ENCODE results near the gene CDKL5. TPM values are rescaled to one million over a fixed set of nuclear protein-coding genes. Genes with fewer than 3 reads are reported as not detected.

The CDKL5 gene
- total RNA-seq, 2 donors from 2014 or later: 9.2 to 9.8 TPM

- no peak for TF ChIP-seq CTCF (IDR thresholded peaks at IDR 0.05)
- H3K27ac ChIP-seq: no peak overlapping the region
- no peaks in the 10 kb centered on the region for H3K4me1 ChIP-seq
- no peaks in the 10 kb centered on the region for H3K27me3 ChIP-seq
- H3K9me3 ChIP-seq: no peaks in the 10 kb centered on the region
- no peaks in the 10 kb centered on the region for H3K36me3 ChIP-seq
- H3K4me3 ChIP-seq: no peak overlapping the region
- DNase-seq (ENCODE audit: low spot score): no peak
Measured at GRCh38 chrX:18664947-18665346, 239.5 kb downstream of the CDKL5 start.

- Histone ChIP-seq H3K27me3 (no peaks in the 10 kb centered on the region), H3K9me3 (no peaks in the 10 kb centered on the region), H3K27ac (no peak overlapping the region), H3K4me1 (no peaks in the 10 kb centered on the region), H3K36me3 (no peaks in the 10 kb centered on the region), H3K4me3 (no peak overlapping the region)
- TF ChIP-seq CTCF (IDR thresholded peaks at IDR 0.05): no peak
- DNase-seq (ENCODE audit: low spot score): no peak
Measured at GRCh38 chrX:18666614-18667013, 241.2 kb downstream of the CDKL5 start.

GRCh38 chrX:18668071-18668835, 242.8 kb downstream of the CDKL5 start:
- no peak for TF ChIP-seq CTCF (IDR thresholded peaks at IDR 0.05)
- no peaks in the 10 kb centered on the region for H3K4me1 ChIP-seq
- no peaks in the 10 kb centered on the region for H3K27me3 ChIP-seq
- H3K27ac ChIP-seq: no peak overlapping the region
- H3K36me3 ChIP-seq: no peaks in the 10 kb centered on the region
- H3K4me3 ChIP-seq: no peak overlapping the region
- no peak for DNase-seq (ENCODE audit: low spot score)
- H3K9me3 ChIP-seq: no peaks in the 10 kb centered on the region

- no peaks in the 10 kb centered on the region for H3K36me3 ChIP-seq
- H3K4me1 ChIP-seq: no peaks in the 10 kb centered on the region
- no peak for DNase-seq (ENCODE audit: low spot score)
- H3K4me3 ChIP-seq: no peak within 1 kb of the TSS
- no peak for TF ChIP-seq CTCF (IDR thresholded peaks at IDR 0.05)
- no peaks in the 10 kb centered on the region for H3K9me3 ChIP-seq
- H3K27me3 ChIP-seq: no peaks in the 10 kb centered on the region
- H3K27ac ChIP-seq: no peak within 1 kb of the TSS
Measured at GRCh38 chrX:18672008-18672407, 246.6 kb downstream of the CDKL5 start, which contains the start of gene RS1. Gene RS1 (minus strand): TSS chrX:18672108. CDS start chrX:18672068, 40 bp downstream.

- Histone ChIP-seq H3K4me3 (peak overlapping the region; percentile 54 to 63), H3K27me3 (no peaks in the 10 kb centered on the region), H3K27ac (peak overlapping the region; percentile 86 to 89), H3K4me1 (no peaks in the 10 kb centered on the region), H3K36me3 (no peaks in the 10 kb centered on the region), H3K9me3 (no peaks in the 10 kb centered on the region)
- peak; percentile 61 for DNase-seq (ENCODE audit: low spot score)
- no peak for TF ChIP-seq CTCF (IDR thresholded peaks at IDR 0.05)
Measured at GRCh38 chrX:18674417-18674787, 249.0 kb downstream of the CDKL5 start.
